ENCODE data around the gene KLF3. TPM values are rescaled to one million over a fixed set of nuclear protein-coding genes. Genes with fewer than 3 reads are reported as not detected.

Gene KLF3
- total RNA-seq, 1 donor, result 103 TPM

Other genes with a start within 250 kb of the KLF3 start
- gene TLR10, start 118.8 kb downstream of the KLF3 start, total RNA-seq, result 2.5 TPM
- gene TLR1, start 140.6 kb downstream of the KLF3 start, total RNA-seq, result 71.5 TPM
- gene TLR6, start 192.6 kb downstream of the KLF3 start, total RNA-seq, result 9.2 TPM
- gene FAM114A1, start 203.6 kb downstream of the KLF3 start, total RNA-seq, result 2.2 TPM

Measured in mononuclear cell (primary cell).